GM12864 (cell line): ENCODE measurements around the gene CASKIN1.
"Not testable (repeated sequence)": the region's sequence is repeated elsewhere in the genome, so short reads cannot be mapped to it uniquely, and the experiment has no call there.

Experiments used
- DNase-seq: peaks from one replicate; pipeline ENCODE4 v3.0.0-alpha.2; 2011; ENCODE audit warnings: low read depth
- H3K4me3 ChIP-seq: 2 replicates; pipeline ENCODE4 v1.5.1; 2011; ENCODE audit warnings: mild to moderate bottlenecking, low read depth, low read length, control low read depth
- CTCF ChIP-seq: IDR thresholded peaks from 2 replicates; pipeline ENCODE4 v1.5.1; 2011; ENCODE audit warnings: low read depth, mild to moderate bottlenecking, moderate library complexity, low read length, control low read depth, inconsistent platforms; ENCODE audit errors: missing control alignments

The CASKIN1 gene

GRCh38 chr16:2196162-2196980, at the start of gene CASKIN1:
Gene CASKIN1, minus strand, starts transcription at chr16:2196605. Its CDS starts 173 bp downstream, at chr16:2196432.
- no peak for DNase-seq
- no peak for TF ChIP-seq CTCF
- no peak within 1 kb of the TSS for H3K4me3 ChIP-seq

GRCh38 chr16:2244926-2245795, 48.8 kb upstream of the CASKIN1 start:
- DNase-seq, result no peak
- TF ChIP-seq CTCF, result no peak
- H3K4me3 ChIP-seq, result no peak overlapping the region

- TF ChIP-seq CTCF, result no peak
- DNase-seq, result no peak
- H3K4me3 ChIP-seq, result no peak overlapping the region
Measured at GRCh38 chr16:2244301-2244700, 47.9 kb upstream of the CASKIN1 start.

GRCh38 chr16:2243781-2244180, 47.4 kb upstream of the CASKIN1 start:
- no peak for DNase-seq
- no peak overlapping the region for H3K4me3 ChIP-seq
- TF ChIP-seq CTCF, result no peak

GRCh38 chr16:2243031-2243528, 46.7 kb upstream of the CASKIN1 start:
- H3K4me3 ChIP-seq, result no peak overlapping the region
- TF ChIP-seq CTCF, result no peak
- DNase-seq, result no peak

GRCh38 chr16:2242598-2242997, 46.2 kb upstream of the CASKIN1 start:
- TF ChIP-seq CTCF, result no peak
- no peak for DNase-seq
- H3K4me3 ChIP-seq, result no peak overlapping the region

- not testable (repeated sequence) for DNase-seq, H3K4me3 ChIP-seq
Measured at GRCh38 chr16:2240331-2240730, 43.9 kb upstream of the CASKIN1 start.
